OCI-LY1 (cell line): Measurements from ENCODE around the gene THNSL1.

Experiments used
- H2AFZ ChIP-seq: fragments of 200-600 bp; sonication (generic), shearing (Covaris generic); 2 replicates; pipeline ENCODE4 v1.6.0; 2014; ENCODE audit warnings: antibody characterized with exemption, mild to moderate bottlenecking, low read length
- H3F3A ChIP-seq: fragments of 200-600 bp; sonication (generic), shearing (Covaris generic); 2 replicates; pipeline ENCODE4 v1.6.0; 2014; ENCODE audit warnings: mild to moderate bottlenecking, antibody characterized with exemption, low read length, moderate library complexity; ENCODE audit not compliant: insufficient read depth
- H3K27ac ChIP-seq: fragments of 200-600 bp; sonication (generic); 2 replicates; pipeline ENCODE4 v1.5.1; 2014; ENCODE audit warnings: low read length, mixed run types, mild to moderate bottlenecking, low read depth; ENCODE audit not compliant: poor library complexity, severe bottlenecking
- H3K27me3 ChIP-seq: fragments of 200-600 bp; sonication (generic); 2 replicates; pipeline ENCODE4 v1.6.0; 2014; ENCODE audit warnings: antibody characterized with exemption, mild to moderate bottlenecking, low read length, moderate library complexity; ENCODE audit not compliant: insufficient read depth
- H3K36me3 ChIP-seq: fragments of 200-600 bp; sonication (generic); 2 replicates; pipeline ENCODE4 v1.6.1; 2014; ENCODE audit warnings: mild to moderate bottlenecking, antibody characterized with exemption, low read length, moderate library complexity, mixed read lengths; ENCODE audit not compliant: insufficient read depth
- H3K4me1 ChIP-seq: fragments of 200-600 bp; sonication (generic); 2 replicates; pipeline ENCODE4 v1.5.1; 2014; ENCODE audit warnings: mild to moderate bottlenecking, low read length, moderate library complexity; ENCODE audit not compliant: insufficient read depth, severe bottlenecking
- H3K4me2 ChIP-seq: fragments of 200-600 bp; sonication (generic), shearing (Covaris generic); 2 replicates; pipeline ENCODE4 v1.6.1; 2014; ENCODE audit warnings: low read length
- H3K4me3 ChIP-seq: fragments of 200-600 bp; sonication (generic); 2 replicates; pipeline ENCODE4 v1.5.1; 2014; ENCODE audit warnings: low read length, low read depth, mild to moderate bottlenecking, mixed read lengths; ENCODE audit not compliant: poor library complexity, severe bottlenecking
- H3K79me2 ChIP-seq: fragments of 200-600 bp; shearing (Covaris generic); 2 replicates; pipeline ENCODE4 v1.6.1; 2016; ENCODE audit warnings: mixed run types, low read length, mixed read lengths; ENCODE audit not compliant: insufficient read depth
- H3K9ac ChIP-seq: fragments of 200-600 bp; sonication (generic), shearing (Covaris generic); 2 replicates; pipeline ENCODE4 v1.6.1; 2014; ENCODE audit warnings: mild to moderate bottlenecking, low read length, mixed read lengths
- H3K9me2 ChIP-seq: fragments of 200-600 bp; sonication (generic), shearing (Covaris generic); 2 replicates; pipeline ENCODE4 v1.6.1; 2014; ENCODE audit warnings: low read depth, mild to moderate bottlenecking, low read length, mixed read lengths
- H3K9me3 ChIP-seq: fragments of 200-600 bp; shearing (Covaris generic); 2 replicates; pipeline ENCODE4 v1.6.1; 2014; ENCODE audit warnings: low read length, mixed read lengths
- H4K20me1 ChIP-seq: fragments of 200-600 bp; sonication (generic), shearing (Covaris generic); 2 replicates; pipeline ENCODE4 v1.6.0; 2016; ENCODE audit warnings: mild to moderate bottlenecking, low read length; ENCODE audit not compliant: insufficient read depth
- CTCF ChIP-seq: fragments of 200-600 bp; sonication (generic), shearing (Covaris generic); IDR thresholded peaks from 2 replicates; pipeline ENCODE4 v1.5.1; 2017; ENCODE audit warnings: mild to moderate bottlenecking, antibody characterized with exemption, low read length, moderate library complexity, mixed read lengths
- EZH2 ChIP-seq: fragments of 200-600 bp; sonication (generic), shearing (Covaris generic); IDR thresholded peaks from 2 replicates; pipeline ENCODE4 v1.8.0; 2017; ENCODE audit warnings: borderline replicate concordance, mixed run types, mild to moderate bottlenecking, antibody characterized with exemption, low read length, moderate library complexity, mixed read lengths

Gene THNSL1

DNA sequence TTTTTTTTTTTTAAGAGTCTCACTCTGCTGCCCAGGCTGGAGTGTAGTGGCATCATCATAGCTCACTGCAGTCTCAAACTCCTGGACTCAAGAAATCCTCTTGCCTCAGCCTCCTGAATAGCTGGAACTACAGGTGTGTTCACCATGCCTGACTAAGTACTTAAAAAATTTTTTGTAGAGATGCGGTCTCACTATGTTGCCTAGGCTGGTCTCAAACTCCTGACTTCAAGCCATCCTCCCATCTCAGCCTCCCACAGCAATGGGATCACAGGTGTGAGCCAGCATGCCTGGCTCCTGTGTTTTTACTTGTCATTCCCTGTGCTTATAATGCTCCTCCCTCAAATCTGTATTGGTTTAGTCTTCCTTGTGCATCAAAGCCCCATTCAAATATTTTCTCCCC is 46.7 kb downstream of the THNSL1 start:
- no peaks in the 10 kb centered on the region for H3K36me3 ChIP-seq
- H2AFZ ChIP-seq: no peak overlapping the region
- no peak for TF ChIP-seq EZH2
- no peak for TF ChIP-seq CTCF
- no peaks in the 10 kb centered on the region for H3K79me2 ChIP-seq
- H3K9ac ChIP-seq: no peak overlapping the region
- H3F3A ChIP-seq: no peaks in the 10 kb centered on the region
- H3K4me2 ChIP-seq: no peak overlapping the region
- no peaks in the 10 kb centered on the region for H4K20me1 ChIP-seq
- H3K27me3 ChIP-seq: no peaks in the 10 kb centered on the region
- H3K9me2 ChIP-seq: no peaks in the 10 kb centered on the region
- H3K27ac ChIP-seq: no peak overlapping the region
- no peaks in the 10 kb centered on the region for H3K9me3 ChIP-seq
- no peaks in the 10 kb centered on the region for H3K4me1 ChIP-seq
- H3K4me3 ChIP-seq: no peak overlapping the region

DNA sequence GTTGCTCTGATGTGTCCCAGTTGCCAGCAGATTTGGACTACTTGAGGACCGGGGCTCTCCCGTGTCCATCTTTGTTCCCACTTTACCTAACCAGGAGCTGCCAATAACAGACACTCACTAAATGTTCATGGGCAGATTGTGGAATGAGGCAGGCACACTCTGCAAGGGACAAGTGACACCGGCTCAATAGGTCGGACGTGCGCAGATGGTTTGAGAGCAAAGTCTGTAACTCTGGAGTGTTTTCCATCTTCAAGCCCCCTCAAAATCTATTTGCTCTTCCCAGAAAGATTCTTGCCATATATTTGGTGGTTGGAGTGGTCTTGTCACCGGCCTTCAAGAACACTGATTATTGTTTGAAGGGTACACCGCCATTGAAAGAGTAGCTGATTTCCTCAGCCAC is 47.2 kb downstream of the THNSL1 start:
- Histone ChIP-seq H3F3A (no peaks in the 10 kb centered on the region), H3K9ac (no peak overlapping the region), H3K27ac (no peak overlapping the region), H3K4me2 (no peak overlapping the region), H3K9me3 (no peaks in the 10 kb centered on the region), H4K20me1 (no peaks in the 10 kb centered on the region), H3K4me1 (no peaks in the 10 kb centered on the region), H2AFZ (no peak overlapping the region), H3K36me3 (no peaks in the 10 kb centered on the region), H3K4me3 (no peak overlapping the region), H3K79me2 (no peaks in the 10 kb centered on the region), H3K27me3 (no peaks in the 10 kb centered on the region), H3K9me2 (no peaks in the 10 kb centered on the region)
- TF ChIP-seq EZH2 (no peak), CTCF (no peak)

DNA sequence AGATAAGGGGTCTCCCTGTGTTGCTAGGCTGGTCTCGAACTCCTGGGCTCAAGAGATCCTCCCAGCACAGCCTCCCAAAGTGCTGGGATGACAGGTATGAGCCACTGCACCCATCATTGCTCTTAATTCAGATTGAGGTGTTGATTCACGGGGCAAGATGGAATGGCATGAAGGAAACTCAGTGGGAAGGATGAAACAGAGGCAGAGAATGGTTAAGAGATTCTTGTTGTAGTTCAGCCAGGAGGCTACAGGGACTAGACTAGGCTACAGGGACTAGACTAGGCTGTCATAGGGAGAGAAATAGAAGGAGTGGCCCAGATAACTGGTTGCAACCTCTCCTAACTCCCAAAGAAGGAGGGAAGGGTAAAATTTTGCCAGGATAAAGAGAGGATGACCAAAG is 48.0 kb downstream of the THNSL1 start:
- Histone ChIP-seq H2AFZ (no peak overlapping the region), H3K27me3 (no peaks in the 10 kb centered on the region), H3F3A (no peaks in the 10 kb centered on the region), H3K27ac (no peak overlapping the region), H3K4me2 (no peak overlapping the region), H3K9me2 (no peaks in the 10 kb centered on the region), H3K9ac (no peak overlapping the region), H3K9me3 (no peaks in the 10 kb centered on the region), H3K79me2 (no peaks in the 10 kb centered on the region), H3K4me3 (no peak overlapping the region), H3K36me3 (no peaks in the 10 kb centered on the region), H3K4me1 (no peaks in the 10 kb centered on the region), H4K20me1 (no peaks in the 10 kb centered on the region)
- TF ChIP-seq CTCF: no peak
- TF ChIP-seq EZH2: no peak
